NB4 (cell line): ENCODE results near the gene TMEM74B.

Experiments used
- DNase-seq: peaks from one replicate; pipeline ENCODE4 v3.0.0; 2010; ENCODE audit warnings: low read depth
- H3K4me3 ChIP-seq: one replicate; pipeline ENCODE4 v1.5.1; 2011; ENCODE audit warnings: mild to moderate bottlenecking, low read depth, low read length, moderate library complexity
- CTCF ChIP-seq: IDR thresholded peaks from one replicate; pipeline ENCODE4 v1.5.1; 2012; ENCODE audit warnings: low read depth, low read length
- MAX ChIP-seq: IDR thresholded peaks from 2 replicates; pipeline ENCODE4 v1.6.1; 2011; ENCODE audit warnings: low read depth, low read length
- MYC ChIP-seq: IDR thresholded peaks from 2 replicates; pipeline ENCODE4 v1.6.1; 2011; ENCODE audit warnings: low read depth, low read length
- POLR2A ChIP-seq: IDR thresholded peaks from 2 replicates; pipeline ENCODE4 v1.6.1; 2011; ENCODE audit warnings: mild to moderate bottlenecking; ENCODE audit not compliant: insufficient read length; ENCODE audit errors: extremely low read depth

TMEM74B gene

GRCh38 chr20:1205802-1206201 is 21.0 kb upstream of the TMEM74B start:
- DNase-seq = no peak
- H3K4me3 ChIP-seq = no peak overlapping the region
- TF ChIP-seq MYC (no peak), CTCF (no peak), MAX (no peak), POLR2A (no peak)

GRCh38 chr20:1204576-1204975 is 19.8 kb upstream of the TMEM74B start:
- no peak for DNase-seq
- TF ChIP-seq POLR2A = no peak
- TF ChIP-seq MAX = no peak
- TF ChIP-seq MYC = no peak
- no peak for TF ChIP-seq CTCF
- no peak overlapping the region for H3K4me3 ChIP-seq

GRCh38 chr20:1204113-1204512 is 19.3 kb upstream of the TMEM74B start:
- no peak overlapping the region for H3K4me3 ChIP-seq
- no peak for DNase-seq
- TF ChIP-seq MAX (no peak), CTCF (no peak), MYC (no peak), POLR2A (no peak)

- TF ChIP-seq MAX (no peak), MYC (no peak), POLR2A (no peak), CTCF (no peak)
Measured at GRCh38 chr20:1203630-1204029, 18.8 kb upstream of the TMEM74B start.

GRCh38 chr20:1202762-1203504 is 18.2 kb upstream of the TMEM74B start, which contains the start of gene C20orf202:
Gene C20orf202 (plus strand): TSS chr20:1203454. CDS start chr20:1203586, 132 bp downstream.
- DNase-seq = no peak
- no peak within 1 kb of the TSS for H3K4me3 ChIP-seq
- TF ChIP-seq CTCF (no peak), MAX (no peak), MYC (no peak), POLR2A (no peak)

More at GRCh38 chr20:1203630-1204029, 18.8 kb upstream of the TMEM74B start:
- DNase-seq = no peak
- H3K4me3 ChIP-seq = no peak overlapping the region
